Activated gamma-delta T cell treated with Interleukin-2 at 50 U/mL for 16 hours (primary cell): ENCODE data around the gene TMEM53.

Experiments
- DNase-seq: peaks from one replicate; pipeline ENCODE4 v3.0.0-alpha.2; 2020

TMEM53 gene

GRCh38 chr1:44645476-44646244 lies 28.6 kb downstream of the TMEM53 start:
- DNase-seq, result no peak

GRCh38 chr1:44644806-44645205 lies 29.5 kb downstream of the TMEM53 start:
- DNase-seq, result no peak

DNA sequence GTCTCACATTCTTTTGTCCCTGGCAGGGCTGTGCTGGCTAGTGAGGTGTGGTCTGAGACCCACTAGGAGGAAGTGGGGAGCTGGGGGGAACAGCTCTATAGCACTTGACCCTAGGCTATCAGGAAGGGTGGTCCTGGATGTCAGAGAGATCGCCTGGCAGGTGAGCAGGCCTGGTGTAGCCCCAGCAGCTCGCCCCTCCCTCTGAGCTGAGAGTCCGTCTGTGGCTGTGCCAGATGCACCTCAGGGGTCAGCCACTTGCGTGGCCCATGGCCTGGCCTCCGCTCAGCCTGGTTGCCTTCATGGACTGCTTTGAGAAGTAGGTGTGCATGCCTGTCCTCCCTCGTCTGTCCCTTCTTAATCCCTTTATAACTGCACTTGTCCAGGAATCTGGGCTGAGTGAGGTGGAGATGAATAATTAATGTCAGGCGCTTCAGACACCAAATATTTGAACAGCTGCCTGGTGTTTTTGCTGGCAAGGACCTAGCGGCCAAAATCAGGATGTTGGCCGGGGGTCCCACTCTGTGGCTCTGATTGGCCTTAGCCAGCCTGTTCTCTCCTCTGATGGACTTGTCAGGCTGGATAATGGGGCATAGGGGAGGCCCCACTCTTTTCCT lies 30.5 kb downstream of the TMEM53 start:
- no peak for DNase-seq

DNA sequence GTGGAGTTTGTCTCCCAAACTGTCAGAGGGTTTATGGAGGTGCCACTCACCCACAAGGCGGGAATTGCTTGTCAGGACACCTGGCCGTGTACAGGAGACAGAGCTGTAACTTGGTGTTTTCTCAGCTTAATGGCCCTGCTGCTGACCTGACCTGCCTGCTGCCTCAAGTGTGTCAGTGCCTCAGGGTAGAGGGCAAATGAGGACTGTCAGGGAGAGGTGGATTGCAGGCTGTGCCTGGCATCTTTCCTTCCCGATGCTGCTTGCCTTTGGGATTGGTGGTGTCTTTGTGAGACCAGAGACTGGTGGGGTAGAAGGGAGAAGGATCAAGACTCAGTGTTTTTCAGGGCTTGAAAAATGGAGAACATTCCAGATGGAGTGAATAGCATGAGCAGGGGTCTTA lies 31.4 kb downstream of the TMEM53 start:
- no peak for DNase-seq

GRCh38 chr1:44642255-44642654 lies 32.0 kb downstream of the TMEM53 start:
- no peak for DNase-seq

GRCh38 chr1:44641126-44642102 lies 32.9 kb downstream of the TMEM53 start:
- no peak for DNase-seq

DNA sequence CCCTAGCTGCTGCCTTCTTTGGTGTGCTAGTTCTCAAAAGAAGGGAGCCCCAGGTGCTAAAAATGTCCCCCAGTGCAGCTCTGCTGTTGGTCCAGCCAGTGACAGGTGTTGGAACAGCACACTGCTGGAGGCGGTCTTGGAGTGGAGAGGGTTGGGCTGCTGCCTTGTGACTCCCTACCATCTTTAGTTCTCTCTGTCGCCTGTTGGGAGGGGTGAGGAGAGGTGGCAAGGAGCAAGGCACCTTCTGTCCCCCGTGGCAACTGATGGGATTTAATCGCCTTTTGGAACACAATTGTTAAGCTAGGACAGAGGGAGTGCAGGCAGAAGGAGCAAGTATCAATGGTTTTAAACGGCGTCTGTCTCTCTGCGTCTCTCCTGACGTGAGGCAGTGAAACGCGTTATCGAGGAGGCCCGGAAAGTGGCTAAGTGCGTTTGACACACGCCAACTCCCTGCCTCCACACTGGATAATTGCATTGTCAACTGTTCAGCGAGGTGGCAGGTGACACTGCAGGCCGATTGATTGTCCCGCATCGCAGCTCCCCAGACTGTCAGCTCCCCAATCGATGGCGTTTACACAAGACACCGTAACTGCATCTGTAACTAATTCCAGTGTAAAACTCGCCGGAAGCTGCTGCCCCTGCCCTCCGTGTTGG lies 34.0 kb downstream of the TMEM53 start:
- DNase-seq, result no peak

DNA sequence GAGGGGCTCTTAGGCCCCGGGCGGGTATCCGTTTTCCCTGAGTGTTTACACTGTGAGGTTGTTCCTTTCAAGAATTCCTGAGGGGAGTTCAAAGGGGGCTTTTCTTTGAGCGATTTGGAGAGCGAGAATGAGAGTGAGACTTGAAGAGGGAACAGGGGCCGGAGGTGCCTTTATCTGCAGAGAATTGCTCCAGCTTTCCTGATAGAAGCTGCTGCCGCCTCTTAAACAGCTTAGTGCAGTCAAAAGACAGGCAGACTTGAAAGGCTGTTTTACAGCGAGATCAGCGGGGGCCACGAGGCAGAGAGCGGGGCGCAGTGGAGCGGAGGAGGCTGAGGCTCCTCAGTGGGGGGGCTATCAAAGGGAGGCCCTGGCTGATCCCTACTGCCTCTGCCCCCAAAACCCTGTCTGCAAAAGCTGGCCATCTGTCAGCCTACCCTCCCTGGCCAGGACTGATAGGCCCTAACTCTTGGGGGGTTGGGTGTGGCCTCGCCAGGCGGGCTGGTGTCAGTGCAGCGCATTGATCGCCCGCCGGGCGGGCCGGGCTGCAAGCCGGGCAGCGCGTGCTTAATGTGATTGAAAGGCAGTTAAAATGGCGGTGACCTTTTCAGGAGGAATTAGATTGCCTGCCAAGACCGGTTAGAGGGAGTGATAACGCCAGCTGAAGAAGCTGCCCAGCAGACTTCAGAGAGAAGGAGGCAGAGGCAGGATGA lies 36.4 kb downstream of the TMEM53 start:
- DNase-seq, result no peak

DNA sequence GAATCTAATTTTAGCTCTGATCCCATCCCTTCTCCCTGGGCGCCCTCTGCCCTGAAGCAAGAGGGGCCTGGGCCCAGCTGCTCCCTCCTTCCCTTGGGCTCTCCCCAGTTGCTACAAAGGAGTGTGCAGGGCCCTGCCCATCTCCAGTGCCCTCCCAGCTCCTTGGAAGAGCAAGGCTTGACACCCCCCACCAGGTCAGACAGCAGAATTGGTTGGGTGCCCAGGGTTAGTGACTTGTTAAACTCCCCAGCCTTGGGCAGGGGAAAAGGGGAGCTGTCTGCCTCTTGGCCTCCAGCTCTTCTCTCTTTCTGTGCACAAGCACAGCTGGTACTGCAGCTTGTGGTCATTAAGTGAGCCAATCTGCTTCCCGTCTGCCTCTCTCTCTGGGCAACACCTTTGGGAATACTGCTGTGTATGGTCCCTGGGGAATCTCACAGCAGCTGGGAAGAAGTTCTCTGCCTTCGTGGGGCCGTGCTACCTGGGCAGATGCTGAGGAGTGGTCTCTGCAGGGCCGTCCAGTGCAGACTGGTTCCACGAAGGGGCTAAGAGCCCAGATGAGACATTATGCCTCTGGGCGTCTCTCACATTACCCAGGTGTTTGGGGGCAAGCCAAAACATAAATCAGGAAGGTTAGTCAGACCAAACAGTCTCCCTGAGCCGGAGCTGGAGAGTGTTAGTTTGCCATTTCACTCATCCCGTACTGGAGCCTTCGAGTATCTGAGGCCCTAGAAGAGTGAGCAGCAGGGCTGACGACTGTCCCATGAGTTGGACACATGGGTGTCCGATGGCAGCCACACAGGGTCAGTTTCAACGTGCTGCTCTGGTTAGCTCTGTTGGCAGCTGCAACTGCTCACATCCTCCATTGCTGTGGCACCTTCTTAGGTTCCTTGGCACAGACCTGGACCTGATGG lies 37.3 kb downstream of the TMEM53 start:
- DNase-seq, result no peak

- no peak for DNase-seq
These were observed 38.1 kb downstream of the TMEM53 start for GRCh38 chr1:44636083-44636687.

GRCh38 chr1:44635439-44635838 lies 38.8 kb downstream of the TMEM53 start:
- DNase-seq, result no peak

DNA sequence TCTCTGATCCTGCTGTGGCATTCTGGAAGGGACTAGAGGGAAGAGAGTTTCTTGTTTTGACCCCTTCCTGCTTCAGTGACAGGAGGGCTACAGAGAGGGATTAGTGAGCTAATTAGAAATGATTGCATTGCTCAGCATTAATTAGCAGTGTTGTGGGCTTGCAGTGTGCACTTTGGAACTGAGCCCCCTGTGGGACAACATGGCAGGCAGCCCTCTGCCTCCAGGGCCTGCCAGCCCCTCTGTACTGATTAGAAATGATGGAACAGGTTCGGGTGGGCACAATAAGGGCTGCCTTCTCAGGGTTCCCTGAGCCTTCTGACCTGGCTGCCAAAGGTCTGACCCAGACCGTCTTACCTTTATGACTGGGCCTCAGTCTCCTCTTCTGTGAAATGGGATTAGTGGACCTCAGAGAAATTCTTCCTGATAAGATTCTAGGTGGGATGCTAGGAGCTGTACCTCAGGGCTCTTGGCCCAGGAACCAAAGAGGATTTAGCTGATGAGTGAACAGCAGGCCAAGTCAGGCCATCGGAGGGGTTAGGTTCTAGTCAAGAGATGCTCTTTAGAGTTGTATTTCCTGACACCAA lies 39.6 kb downstream of the TMEM53 start:
- no peak for DNase-seq

DNA sequence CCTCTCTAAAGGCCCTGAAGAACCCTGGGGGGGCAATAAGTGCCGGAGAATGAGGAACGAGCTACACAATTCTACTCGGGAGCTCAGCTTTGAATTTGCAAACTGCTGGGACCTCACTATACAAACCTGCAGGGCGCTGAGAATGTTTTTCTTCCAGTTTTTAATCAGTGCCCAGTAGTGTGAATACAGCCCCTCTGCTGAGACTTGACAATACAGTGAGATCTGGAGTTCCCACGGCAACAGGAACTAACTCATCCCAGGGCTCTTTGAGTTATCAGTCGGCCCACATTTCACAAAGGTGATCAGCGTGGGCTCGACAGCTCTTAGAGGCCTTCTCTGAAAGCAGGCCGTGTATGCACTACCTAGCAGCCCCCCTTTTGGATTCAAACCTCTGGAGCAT lies 41.7 kb downstream of the TMEM53 start:
- no peak for DNase-seq

DNA sequence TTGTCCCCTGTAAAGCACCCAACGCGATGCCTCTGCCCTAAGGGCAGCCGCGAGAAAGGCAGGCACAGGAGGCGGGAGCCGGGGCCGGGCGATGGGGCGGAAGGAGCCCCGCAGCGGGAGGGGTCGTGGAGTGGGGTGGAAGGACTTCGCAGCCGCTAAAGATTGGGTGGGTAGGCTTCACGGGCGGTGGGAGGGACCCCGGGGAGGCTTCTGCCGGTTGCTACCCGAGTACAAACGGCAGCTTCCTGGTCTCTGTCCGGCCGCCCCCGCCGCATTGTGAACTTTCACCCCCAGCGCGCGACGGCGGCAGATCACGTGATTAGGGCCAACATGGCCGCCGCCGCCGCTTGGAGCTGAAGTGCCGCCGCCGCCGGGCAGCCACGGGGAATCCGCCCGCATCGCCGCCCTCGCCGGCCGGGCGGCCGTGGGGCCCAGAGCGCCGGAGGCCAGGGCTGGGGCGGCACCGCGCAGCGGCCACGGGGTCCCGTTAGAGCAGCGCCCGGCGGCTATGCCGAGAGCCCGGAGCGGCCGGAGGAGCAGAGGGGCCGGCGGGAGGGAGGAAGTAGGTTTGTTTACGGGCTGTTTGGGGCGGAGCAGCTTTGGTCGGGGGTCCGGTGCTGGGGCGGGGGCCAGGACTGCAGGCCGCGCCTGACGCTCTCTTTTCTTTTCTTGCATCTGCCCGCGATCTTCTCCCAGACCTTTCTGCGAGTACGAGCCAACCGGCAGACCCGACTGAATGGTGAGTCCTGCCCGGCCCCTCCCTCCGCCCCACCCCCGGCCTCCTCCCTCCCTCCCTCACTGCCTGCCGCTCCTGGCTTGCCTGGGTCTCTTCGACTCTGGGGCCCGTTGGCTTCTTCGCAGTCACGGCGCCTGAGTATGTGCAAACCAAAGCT lies 42.4 kb downstream of the TMEM53 start:
- peak; percentile 89 for DNase-seq

DNA sequence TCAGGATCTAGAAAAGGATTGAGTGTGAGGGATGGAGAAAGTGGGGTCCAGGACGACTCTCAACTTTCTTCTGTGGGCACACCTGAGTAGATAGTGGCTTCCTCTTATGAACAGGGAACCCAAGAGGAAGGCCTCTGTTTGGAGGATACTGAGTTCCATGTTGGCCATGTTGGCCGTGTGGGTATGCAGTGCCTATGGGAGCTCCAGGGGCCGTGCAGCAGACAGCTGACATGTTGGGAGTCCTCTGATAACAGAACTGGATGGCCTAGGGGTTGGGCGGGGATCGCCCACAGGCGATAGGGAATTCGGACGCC lies 43.0 kb downstream of the TMEM53 start:
- no peak for DNase-seq

DNA sequence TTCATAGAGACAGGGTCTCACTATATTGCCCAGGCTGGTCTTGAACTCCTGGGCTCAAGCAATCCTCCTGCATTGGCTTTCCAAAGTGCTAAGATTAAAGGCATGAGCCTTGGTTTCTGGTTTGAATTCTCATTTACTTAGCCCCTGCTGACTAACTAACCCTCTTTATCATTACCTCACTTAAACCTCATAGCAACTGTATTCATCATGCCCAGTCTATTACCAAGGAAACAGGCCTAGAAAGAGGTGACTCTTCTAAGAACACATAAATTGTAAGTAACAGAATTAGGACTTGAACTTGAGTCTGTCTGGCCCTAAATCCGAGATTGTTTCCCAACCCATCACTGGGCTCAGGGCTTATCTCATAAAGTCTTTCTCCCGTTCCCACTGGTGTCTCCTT lies 44.2 kb downstream of the TMEM53 start:
- DNase-seq, result no peak

DNA sequence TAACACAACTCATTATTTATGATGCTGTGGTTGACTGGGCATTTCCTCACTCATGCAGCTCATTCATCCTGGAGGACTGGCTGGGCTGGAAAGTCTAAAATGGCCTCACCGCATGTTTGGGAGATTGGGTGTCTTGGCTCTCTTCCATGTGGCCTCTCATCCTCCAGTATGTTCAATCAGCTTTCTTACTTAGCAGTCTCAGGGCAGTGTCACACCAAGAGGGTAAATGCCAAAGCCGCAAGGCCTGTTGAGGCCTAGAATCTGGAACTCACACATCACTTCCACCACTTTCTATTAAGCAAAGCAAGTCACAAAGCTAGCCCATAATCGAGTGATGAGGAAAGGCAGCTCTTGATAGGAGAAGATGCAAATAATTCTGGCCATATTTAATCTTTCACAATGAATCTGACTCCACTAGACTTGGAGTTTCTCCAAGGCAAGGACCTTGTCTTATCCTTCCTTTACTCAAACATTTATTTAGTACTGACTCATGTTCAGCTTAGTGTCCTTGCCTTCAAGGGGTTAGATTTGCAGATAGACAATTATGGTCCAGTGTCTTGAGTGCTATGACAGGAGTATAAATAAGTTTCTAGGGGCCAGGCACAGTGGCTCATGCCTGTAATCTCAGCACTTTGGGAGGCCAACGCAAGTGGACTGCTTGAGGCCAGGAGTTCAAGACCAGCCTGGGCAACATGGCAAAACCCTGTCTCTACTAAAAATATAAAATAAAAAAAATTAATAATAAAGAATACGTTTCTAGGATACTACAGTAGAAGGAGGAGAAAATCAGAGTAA lies 45.1 kb downstream of the TMEM53 start:
- no peak for DNase-seq

GRCh38 chr1:44625348-44625747 lies 48.9 kb downstream of the TMEM53 start:
- DNase-seq, result no peak
